Ascending aorta (tissue), 2 donors: ENCODE measurements around the gene NCOA7. TPM values are rescaled to one million over a fixed set of nuclear protein-coding genes. Genes with fewer than 3 reads are reported as not detected.

Source experiments
- DNase-seq, 2 donors: peaks; one replicate each; pipeline ENCODE4 v3.0.0-alpha.2; 2019; ENCODE audit warnings: low spot score in 2 of 2
- H3K27ac ChIP-seq, 2 donors: fragments of 200-600 bp; sonication (generic); one replicate each; pipeline ENCODE4 v1.5.1; 2016 to 2017; ENCODE audit warnings: mild to moderate bottlenecking in 1 of 2
- H3K27me3 ChIP-seq: fragments of 200-600 bp; sonication (generic); one replicate; pipeline ENCODE4 v1.5.1; 2017
- H3K36me3 ChIP-seq, 2 donors: fragments of 200-600 bp; sonication (generic); one replicate each; pipeline ENCODE4 v1.5.1; 2016
- H3K4me1 ChIP-seq, 2 donors: fragments of 200-600 bp; sonication (generic); one replicate each; pipeline ENCODE4 v1.5.1; 2016 to 2017; ENCODE audit warnings: mild to moderate bottlenecking in 1 of 2
- H3K4me3 ChIP-seq, 2 donors: fragments of 200-600 bp; sonication (generic); one replicate each; pipeline ENCODE4 v1.5.1; 2016 to 2017; ENCODE audit warnings: mild to moderate bottlenecking in 1 of 2
- H3K9me3 ChIP-seq, 2 donors: fragments of 200-600 bp; sonication (generic); one replicate each; pipeline ENCODE4 v1.5.1; 2016
- CTCF ChIP-seq, 3 experiments: fragments of 200-600 bp in 2 of 3; fragments of 450-650 bp in 1 of 3; sonication (generic) in 2 of 3; IDR thresholded peaks; one replicate each; pipeline ENCODE4 v1.5.1; 2016 to 2019; ENCODE audit warnings: antibody characterized with exemption in 3 of 3, mild to moderate bottlenecking in 1 of 3, moderate library complexity in 1 of 3
- intact Hi-C: fragments of 100-400 bp; cut with DNase I; formaldehyde crosslinking; loops from one replicate; pipeline ENCODE4 v1.15.1; 2023
- total RNA-seq: library from RNA; depleted of rRNA; stranded (reverse); fragments of >200 nt; gene quantifications from one replicate; pipeline ENCODE4 v1.1.0, GENCODE V29; 2016

The NCOA7 gene
- total RNA-seq, 1 donor from 2014 or later = 37.4 TPM

GRCh38 chr6:125944896-125945295 is 154.1 kb downstream of the NCOA7 start:
- no peak for DNase-seq
- H3K27ac ChIP-seq = peak overlapping the region; percentile 50 to 56
- intact Hi-C loops = no loop called here

GRCh38 chr6:125945378-125946141 is 154.8 kb downstream of the NCOA7 start:
- Histone ChIP-seq H3K9me3 (no peaks in the 10 kb centered on the region), H3K27me3 (no peaks in the 10 kb centered on the region), H3K27ac (peak overlapping the region; percentile 56 to 79), H3K4me3 (no peak overlapping the region), H3K4me1 (peaks cover 7 to 18% of the 10 kb centered on the region in 2 donors), H3K36me3 (no peaks in the 10 kb centered on the region)
- no peak for TF ChIP-seq CTCF (IDR thresholded peaks at IDR 0.05)
- intact Hi-C loops = no loop called here
- no peak for DNase-seq

More at GRCh38 chr6:125944896-125945295, 154.1 kb downstream of the NCOA7 start:
- Histone ChIP-seq H3K36me3 (no peaks in the 10 kb centered on the region), H3K9me3 (no peaks in the 10 kb centered on the region), H3K4me1 (peaks cover 7 to 18% of the 10 kb centered on the region in 2 donors), H3K27me3 (no peaks in the 10 kb centered on the region), H3K4me3 (no peak overlapping the region)
- TF ChIP-seq CTCF (IDR thresholded peaks at IDR 0.05) = no peak

GRCh38 chr6:125947615-125948014 is 156.9 kb downstream of the NCOA7 start:
- Histone ChIP-seq H3K36me3 (no peaks in the 10 kb centered on the region), H3K27me3 (no peaks in the 10 kb centered on the region), H3K4me3 (no peak overlapping the region), H3K27ac (peak overlapping the region in 1 of 2 donors; percentile 52), H3K9me3 (no peaks in the 10 kb centered on the region), H3K4me1 (peaks cover 7 to 18% of the 10 kb centered on the region in 2 donors)
- no peak for TF ChIP-seq CTCF (IDR thresholded peaks at IDR 0.05)
- no peak for DNase-seq
- intact Hi-C loops = no loop called here

GRCh38 chr6:125948455-125948854 is 157.7 kb downstream of the NCOA7 start:
- Histone ChIP-seq H3K4me1 (peaks cover 7 to 18% of the 10 kb centered on the region in 2 donors), H3K9me3 (no peaks in the 10 kb centered on the region), H3K4me3 (no peak overlapping the region), H3K27ac (no peak overlapping the region), H3K27me3 (no peaks in the 10 kb centered on the region), H3K36me3 (no peaks in the 10 kb centered on the region)
- intact Hi-C loops = no loop called here
- TF ChIP-seq CTCF (IDR thresholded peaks at IDR 0.05) = no peak
- DNase-seq = no peak

- no peak overlapping the region for H3K4me3 ChIP-seq
- no peak for DNase-seq
Measured at GRCh38 chr6:125949069-125949468, 158.3 kb downstream of the NCOA7 start.

More at GRCh38 chr6:125949069-125949468, 158.3 kb downstream of the NCOA7 start:
- Histone ChIP-seq H3K27me3 (no peaks in the 10 kb centered on the region), H3K36me3 (no peaks in the 10 kb centered on the region), H3K4me1 (peaks cover 5 to 17% of the 10 kb centered on the region in 2 donors), H3K27ac (no peak overlapping the region), H3K9me3 (no peaks in the 10 kb centered on the region)
- TF ChIP-seq CTCF (IDR thresholded peaks at IDR 0.05) = no peak
- intact Hi-C loops = no loop called here
